GM23338 (cell line): Measurements from ENCODE around the gene PNLIPRP2. TPM values are rescaled to one million over a fixed set of nuclear protein-coding genes. Genes with fewer than 3 reads are reported as not detected.

ENCODE experiments used
- ATAC-seq: fragments of 200-7000 bp; cut with Tn5 transposase; 3 replicates; pipeline ENCODE4 v1.9.1; 2020
- DNase-seq: peaks from one replicate; pipeline ENCODE4 v3.0.0-alpha.2; 2015; ENCODE audit warnings: low spot score
- H2AFZ ChIP-seq: fragments of 200-600 bp; sonication (generic); 2 replicates; pipeline ENCODE4 v1.8.0; 2016; ENCODE audit warnings: antibody characterized with exemption, mild to moderate bottlenecking, moderate library complexity
- H3F3A ChIP-seq: fragments of 200-600 bp; sonication (generic); replicated peaks from 2 replicates; pipeline ENCODE4 v1.8.0; 2017; ENCODE audit warnings: antibody characterized with exemption, mixed run types, low read depth
- H3K27ac ChIP-seq: fragments of 200-600 bp; sonication (generic); 2 replicates; pipeline ENCODE4 v1.6.1; 2016; ENCODE audit warnings: low read depth
- H3K27me3 ChIP-seq: fragments of 200-600 bp; sonication (generic); 2 replicates; pipeline ENCODE4 v1.8.0; 2016; ENCODE audit warnings: mild to moderate bottlenecking, mixed run types, moderate library complexity; ENCODE audit not compliant: insufficient read depth
- H3K36me3 ChIP-seq: fragments of 200-600 bp; sonication (generic); 2 replicates; pipeline ENCODE4 v1.8.0; 2016; ENCODE audit warnings: mild to moderate bottlenecking; ENCODE audit not compliant: insufficient read depth
- H3K4me1 ChIP-seq: fragments of 200-600 bp; sonication (generic); 2 replicates; pipeline ENCODE4 v1.8.0; 2016; ENCODE audit warnings: mild to moderate bottlenecking, moderate library complexity; ENCODE audit not compliant: insufficient read depth
- H3K4me2 ChIP-seq: fragments of 200-600 bp; sonication (generic); 2 replicates; pipeline ENCODE4 v1.7.1; 2017; ENCODE audit warnings: mixed run types
- H3K4me3 ChIP-seq: fragments of 200-600 bp; sonication (generic); 2 replicates; pipeline ENCODE4 v1.6.1; 2016; ENCODE audit warnings: mixed run types
- H3K79me2 ChIP-seq: fragments of 200-600 bp; sonication (generic); replicated peaks from 2 replicates; pipeline ENCODE4 v1.8.0; 2017; ENCODE audit warnings: mild to moderate bottlenecking; ENCODE audit not compliant: insufficient read depth
- H3K9me2 ChIP-seq: fragments of 200-600 bp; sonication (generic); 2 replicates; pipeline ENCODE4 v1.8.0; 2017; ENCODE audit not compliant: insufficient read depth
- H4K20me1 ChIP-seq: fragments of 200-600 bp; sonication (generic); replicated peaks from 2 replicates; pipeline ENCODE4 v1.8.0; 2017; ENCODE audit warnings: mild to moderate bottlenecking; ENCODE audit not compliant: insufficient read depth
- H3K27ac Mint-ChIP-seq: 2 replicates; pipeline ENCODE4 v1.8.0; 2020; ENCODE audit warnings: inconsistent platforms, mild to moderate bottlenecking, moderate library complexity, mixed read lengths
- H3K27me3 Mint-ChIP-seq: 3 replicates; pipeline ENCODE4 v1.8.0; 2022; ENCODE audit warnings: low read depth, mild to moderate bottlenecking, moderate library complexity, mixed read lengths, inconsistent platforms; ENCODE audit not compliant: insufficient read depth, poor library complexity
- H3K36me3 Mint-ChIP-seq: 3 replicates; pipeline ENCODE4 v1.8.0; 2021; ENCODE audit warnings: low read depth, mild to moderate bottlenecking, inconsistent platforms, moderate library complexity, mixed read lengths
- H3K4me1 Mint-ChIP-seq: 3 replicates; pipeline ENCODE4 v1.8.0; 2020; ENCODE audit warnings: mild to moderate bottlenecking, inconsistent platforms, mixed read lengths
- H3K4me3 Mint-ChIP-seq: 3 replicates; pipeline ENCODE4 v1.8.0; 2021; ENCODE audit warnings: moderate library complexity, mild to moderate bottlenecking, inconsistent platforms, mixed read lengths
- H3K9me3 Mint-ChIP-seq: 3 replicates; pipeline ENCODE4 v1.8.0; 2020; ENCODE audit warnings: moderate library complexity, mild to moderate bottlenecking, inconsistent platforms, mixed read lengths
- ETS1 ChIP-seq: IDR thresholded peaks from 2 replicates; pipeline ENCODE4 v1.6.1; 2016; ENCODE audit warnings: antibody characterized with exemption
- EZH2 ChIP-seq: fragments of 200-600 bp; sonication (generic); IDR thresholded peaks from one replicate; pipeline ENCODE4 v1.8.0; 2017; ENCODE audit warnings: antibody characterized with exemption, mild to moderate bottlenecking, low read depth; ENCODE audit not compliant: unreplicated experiment
- JUNB ChIP-seq: IDR thresholded peaks from one replicate; pipeline ENCODE4 v1.6.1; 2016; ENCODE audit warnings: antibody characterized with exemption; ENCODE audit not compliant: unreplicated experiment
- REST ChIP-seq: IDR thresholded peaks from one replicate; pipeline ENCODE4 v1.6.1; 2018; ENCODE audit warnings: antibody characterized with exemption; ENCODE audit not compliant: unreplicated experiment
- STAT1 ChIP-seq: IDR thresholded peaks from one replicate; pipeline ENCODE4 v1.6.1; 2016; ENCODE audit warnings: antibody characterized with exemption; ENCODE audit not compliant: unreplicated experiment
- ZNF331 ChIP-seq: fragments of 250-450 bp; sonication (Bioruptor Pico); IDR thresholded peaks from 2 replicates; pipeline ENCODE4 v1.5.0; 2020; ENCODE audit warnings: low read depth, mild to moderate bottlenecking, moderate library complexity
- polyA plus RNA-seq: library from polyadenylated mRNA; unstranded; fragments of >200 nt; fragmentation: Nextera tagmentation; extraction: Ambion mirVana; gene quantifications from 2 replicates; pipeline ENCODE4 v1.2.1, GENCODE V29; 2016
- total RNA-seq: library from RNA; depleted of rRNA; stranded (reverse); fragments of >200 nt; shearing (Covaris generic); gene quantifications from 2 replicates; pipeline ENCODE4 v1.2.3, GENCODE V29; 2014
- TF ChIP-seq, protein P1 (sequence below), 2 experiments: fragments of 200-600 bp in 1 of 2; sonication (generic) in 1 of 2; conservative IDR thresholded peaks; 2 replicates each; pipeline versions ENCODE4 v1.5.1 to v1.6.1; 2016 to 2017; ENCODE audit warnings: antibody characterized with exemption in 2 of 2, low read depth in 2 of 2, mild to moderate bottlenecking in 2 of 2, moderate library complexity in 1 of 2

Gene PNLIPRP2
- total and polyA plus RNA-seq, 2 experiments from 2014 or later: 0.24 TPM; not detected in 1

DNA sequence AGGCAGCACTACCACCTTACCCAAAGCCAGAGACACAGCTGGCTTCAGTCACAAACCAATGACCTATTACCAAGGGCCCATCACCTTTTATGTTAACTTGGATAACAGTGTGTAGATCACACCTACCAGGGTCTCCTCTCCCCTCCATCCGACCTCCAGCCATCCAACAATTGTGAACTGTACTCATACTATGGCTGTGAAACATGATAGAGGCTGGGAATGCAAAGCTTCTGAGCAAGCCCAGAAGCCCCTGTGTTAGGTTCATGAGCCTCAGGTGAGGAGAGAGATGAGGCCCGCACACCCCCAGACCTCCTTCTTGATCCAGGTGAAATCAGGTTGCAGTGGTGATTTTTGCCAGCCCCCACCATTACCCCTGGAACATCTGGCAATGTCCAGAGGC lies 47.7 kb downstream of the PNLIPRP2 start (continued):
- TF ChIP-seq REST: no peak
- no peak for TF ChIP-seq JUNB
- TF ChIP-seq ETS1: no peak
- no peak for TF ChIP-seq STAT1
- no peak for TF ChIP-seq ZNF331 (CRISPR knock-in tag)

GRCh38 chr10:116669080-116669479 lies 48.3 kb downstream of the PNLIPRP2 start:
- peaks cover 24% of the 10 kb centered on the region for H3K36me3 Mint-ChIP-seq
- H3K4me3 Mint-ChIP-seq: peak overlapping the region; percentile 74
- Histone ChIP-seq H3K27ac (no peak overlapping the region), H3K4me3 (peak overlapping the region; percentile 90), H3K79me2 (peaks cover 6% of the 10 kb centered on the region), H3K36me3 (peaks cover 3% of the 10 kb centered on the region; the same call in 1 of the 2 replicates), H2AFZ (peak overlapping the region; percentile 96; the same call in 1 of the 2 replicates), H3K27me3 (no peaks in the 10 kb centered on the region), H3K4me1 (peaks cover 21% of the 10 kb centered on the region), H3K9me2 (no peaks in the 10 kb centered on the region), H3F3A (no peaks in the 10 kb centered on the region), H4K20me1 (no peaks in the 10 kb centered on the region; the same call in 1 of the 2 replicates), H3K4me2 (peak overlapping the region; percentile 90)
- no peak for TF ChIP-seq EZH2
- TF ChIP-seq, protein P1, sequence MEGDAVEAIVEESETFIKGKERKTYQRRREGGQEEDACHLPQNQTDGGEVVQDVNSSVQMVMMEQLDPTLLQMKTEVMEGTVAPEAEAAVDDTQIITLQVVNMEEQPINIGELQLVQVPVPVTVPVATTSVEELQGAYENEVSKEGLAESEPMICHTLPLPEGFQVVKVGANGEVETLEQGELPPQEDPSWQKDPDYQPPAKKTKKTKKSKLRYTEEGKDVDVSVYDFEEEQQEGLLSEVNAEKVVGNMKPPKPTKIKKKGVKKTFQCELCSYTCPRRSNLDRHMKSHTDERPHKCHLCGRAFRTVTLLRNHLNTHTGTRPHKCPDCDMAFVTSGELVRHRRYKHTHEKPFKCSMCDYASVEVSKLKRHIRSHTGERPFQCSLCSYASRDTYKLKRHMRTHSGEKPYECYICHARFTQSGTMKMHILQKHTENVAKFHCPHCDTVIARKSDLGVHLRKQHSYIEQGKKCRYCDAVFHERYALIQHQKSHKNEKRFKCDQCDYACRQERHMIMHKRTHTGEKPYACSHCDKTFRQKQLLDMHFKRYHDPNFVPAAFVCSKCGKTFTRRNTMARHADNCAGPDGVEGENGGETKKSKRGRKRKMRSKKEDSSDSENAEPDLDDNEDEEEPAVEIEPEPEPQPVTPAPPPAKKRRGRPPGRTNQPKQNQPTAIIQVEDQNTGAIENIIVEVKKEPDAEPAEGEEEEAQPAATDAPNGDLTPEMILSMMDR (conservative IDR thresholded peaks at IDR 0.05; ENCODE audit: low read depth in 2 of 2): no peak
- no peak; the same call in 2 of the 3 replicates for ATAC-seq
- no peak for DNase-seq
- H3K4me1 Mint-ChIP-seq: peaks cover 26% of the 10 kb centered on the region
- H3K27me3 Mint-ChIP-seq: peaks cover 2% of the 10 kb centered on the region
- H3K27ac Mint-ChIP-seq: no peak overlapping the region
- H3K9me3 Mint-ChIP-seq: no peaks in the 10 kb centered on the region
